Measurements from ENCODE around the gene GPI.

GRCh38 chr19:34317311-34317927, 47.6 kb upstream of the GPI start:
- no peak for TF ChIP-seq NFIC (IDR thresholded peaks at IDR 0.05; ENCODE audit: borderline replicate concordance)
- no peak for TF ChIP-seq RFX5 (IDR thresholded peaks at IDR 0.05; ENCODE audit: low read length)
- no peak for TF ChIP-seq POLR2AphosphoS5 (IDR thresholded peaks at IDR 0.05; ENCODE audit: low read depth, low read length)
- no peak for TF ChIP-seq CTCF (IDR thresholded peaks at IDR 0.05)
- no peak for TF ChIP-seq GABPA (IDR thresholded peaks at IDR 0.05; ENCODE audit: low read depth)
- no peak for TF ChIP-seq JUND (IDR thresholded peaks at IDR 0.05)
- no peak for TF ChIP-seq SMC3 (IDR thresholded peaks at IDR 0.05; ENCODE audit: low read depth, low read length)
- TF ChIP-seq EZH2phosphoT487 (IDR thresholded peaks at IDR 0.05; ENCODE audit: borderline replicate concordance, low read depth), result no peak
- TF ChIP-seq FOXM1 (IDR thresholded peaks at IDR 0.05; ENCODE audit: low read depth), result no peak
- TF ChIP-seq RAD21 (IDR thresholded peaks at IDR 0.05; ENCODE audit: low read length), result no peak
- no peak for TF ChIP-seq YY1 (IDR thresholded peaks at IDR 0.05; ENCODE audit: low read depth)
- no peak for TF ChIP-seq MEF2A (IDR thresholded peaks at IDR 0.05; ENCODE audit: borderline replicate concordance, low read depth)
- no peak for TF ChIP-seq USF2 (IDR thresholded peaks at IDR 0.05; ENCODE audit: borderline replicate concordance, low read depth, low read length)
- no peak for TF ChIP-seq EP300 (IDR thresholded peaks at IDR 0.05; ENCODE audit: borderline replicate concordance in 1 of 2, low read depth in 1 of 2, low read length in 1 of 2)
